Fibroblast of peridontal ligament (primary cell): ENCODE results near the gene HSH2D.
"Not testable (repeated sequence)": the region's sequence is repeated elsewhere in the genome, so short reads cannot be mapped to it uniquely, and the experiment has no call there.

Source experiments
- DNase-seq: peaks from one replicate; pipeline ENCODE4 v3.0.0-alpha.2; 2010; ENCODE audit errors: extremely low read depth

The HSH2D gene

DNA sequence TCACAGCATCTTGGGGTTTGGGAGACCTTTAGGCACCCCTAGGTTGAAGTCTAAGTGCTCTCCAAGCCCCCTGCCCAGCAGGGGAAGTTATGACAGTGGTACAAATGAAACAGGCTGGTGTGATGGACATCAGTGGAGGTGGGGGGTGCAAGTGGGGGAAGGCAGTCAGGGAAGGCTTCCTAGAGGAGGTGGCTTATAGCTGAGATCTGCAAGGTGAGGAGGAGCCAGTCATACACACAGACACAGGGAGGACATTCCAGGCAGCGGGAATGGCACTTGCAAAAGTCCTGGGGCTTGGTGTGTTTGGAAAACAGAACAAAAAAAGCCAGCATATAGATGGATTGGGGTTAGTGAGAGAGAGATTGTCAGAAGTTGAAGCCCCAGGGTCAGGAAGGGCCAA, 11.6 kb downstream of the HSH2D start:
- DNase-seq: no peak

DNA sequence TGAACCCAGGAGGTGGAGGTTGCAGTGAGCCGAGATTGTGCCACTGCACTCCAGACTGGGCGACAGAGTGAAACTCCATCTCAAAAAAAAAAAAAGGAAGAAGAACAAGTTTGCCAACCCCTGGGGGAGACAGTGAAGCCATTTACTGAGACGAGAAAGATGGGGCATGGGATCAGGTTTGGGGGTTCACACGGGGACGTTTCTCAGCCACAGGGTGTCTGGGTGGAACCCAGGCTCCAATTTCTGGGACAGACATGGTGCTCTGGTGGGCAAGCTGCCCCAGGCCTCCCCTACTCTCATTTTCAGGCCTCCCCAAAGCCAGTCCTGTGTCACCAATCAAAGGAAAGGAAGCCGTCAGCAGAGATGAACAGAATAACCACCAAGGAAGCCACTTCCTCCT, 13.4 kb downstream of the HSH2D start:
- no peak for DNase-seq

DNA sequence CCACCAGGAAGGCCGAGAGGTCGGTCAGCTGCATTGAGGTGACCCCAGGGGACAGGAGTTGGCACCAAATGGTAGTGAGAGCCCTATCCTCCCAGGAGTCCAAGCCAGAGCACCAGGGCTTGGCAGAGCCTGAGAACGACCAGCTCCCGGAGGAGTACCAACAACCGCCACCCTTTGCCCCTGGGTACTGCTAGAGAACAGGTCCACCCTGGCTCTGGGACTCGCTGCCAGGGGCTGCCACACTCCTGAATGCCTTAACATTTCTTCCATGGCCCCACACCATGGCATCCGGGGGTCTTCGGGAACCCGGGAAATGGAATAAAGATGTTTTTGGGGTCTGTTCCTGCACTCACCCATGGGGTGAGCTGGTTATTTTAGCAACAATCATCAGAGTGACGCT, 14.1 kb downstream of the HSH2D start:
- DNase-seq: no peak

DNA sequence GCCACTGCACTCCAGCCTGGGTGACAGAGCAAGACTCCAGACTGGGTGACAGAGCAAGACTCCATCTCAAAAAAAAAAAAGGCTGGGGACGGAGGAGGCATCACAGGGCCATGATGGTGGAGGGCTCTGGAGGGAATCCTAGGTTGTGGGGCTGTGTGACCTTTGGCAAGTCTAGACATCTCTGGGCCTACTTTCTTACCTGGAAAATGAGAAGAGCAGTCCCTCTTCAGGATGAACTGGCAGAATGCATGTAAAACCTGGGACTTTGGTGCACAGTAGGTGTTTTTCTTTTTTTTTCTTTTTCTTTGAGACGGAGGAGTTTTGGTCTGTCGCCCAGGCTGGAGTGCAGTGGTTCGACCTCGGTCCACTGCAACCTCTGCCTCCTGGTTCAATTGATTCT, 16.2 kb downstream of the HSH2D start:
- DNase-seq: no peak

DNA sequence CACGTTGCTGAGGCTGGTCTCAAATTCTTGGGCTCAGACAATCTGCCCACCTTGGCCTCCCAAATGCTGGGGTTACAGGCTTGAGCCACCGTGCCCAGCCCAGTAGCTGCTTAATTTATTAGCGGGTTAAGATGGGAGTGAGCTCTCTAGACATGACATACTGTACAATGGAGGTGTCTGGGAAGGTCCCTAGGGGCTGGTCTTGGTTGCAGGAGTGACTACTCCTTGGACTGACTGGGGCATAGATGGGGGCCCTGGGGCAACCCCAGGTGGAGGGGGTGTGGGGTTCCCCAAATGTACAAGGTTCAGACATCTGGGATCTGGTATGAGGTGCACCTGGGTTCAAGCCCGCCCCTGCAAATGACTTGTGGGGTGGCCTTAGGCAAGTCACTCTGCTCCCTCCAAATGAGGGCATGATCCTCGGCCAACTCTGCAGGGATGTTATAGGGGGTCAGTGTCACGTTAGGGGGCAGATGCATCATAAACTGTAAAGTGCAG, 17.0 kb downstream of the HSH2D start:
- no peak for DNase-seq

DNA sequence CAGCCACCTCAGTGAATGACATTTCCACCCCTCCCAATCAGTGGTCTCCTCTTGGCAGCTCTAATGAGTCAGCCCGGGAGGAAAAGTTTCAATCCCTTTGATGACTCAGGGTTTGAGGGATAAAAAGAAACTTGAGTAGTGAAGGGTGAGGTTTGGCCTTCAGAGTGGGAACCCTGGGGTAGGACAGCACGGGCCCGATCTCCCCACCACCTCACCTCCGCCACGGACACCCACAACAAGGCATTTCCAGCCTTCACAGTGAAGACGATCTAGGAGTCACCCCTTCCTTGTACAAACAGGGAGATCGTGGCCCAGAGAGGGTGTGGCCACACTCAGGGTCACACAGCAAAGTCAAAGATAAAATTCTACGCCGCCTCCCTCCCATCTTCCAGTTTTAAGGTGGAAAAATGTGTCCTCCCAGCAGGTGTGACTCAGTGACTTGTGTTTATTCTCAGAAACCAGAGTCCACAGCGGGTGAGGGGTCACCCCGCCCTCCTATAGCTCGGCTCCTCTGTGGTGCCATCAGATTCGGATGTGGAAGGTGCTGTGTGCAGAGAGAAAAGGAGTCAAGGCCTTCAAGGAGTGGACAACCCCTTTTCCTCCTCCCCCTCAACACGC, 17.6 kb downstream of the HSH2D start:
- peak; percentile 67 for DNase-seq

DNA sequence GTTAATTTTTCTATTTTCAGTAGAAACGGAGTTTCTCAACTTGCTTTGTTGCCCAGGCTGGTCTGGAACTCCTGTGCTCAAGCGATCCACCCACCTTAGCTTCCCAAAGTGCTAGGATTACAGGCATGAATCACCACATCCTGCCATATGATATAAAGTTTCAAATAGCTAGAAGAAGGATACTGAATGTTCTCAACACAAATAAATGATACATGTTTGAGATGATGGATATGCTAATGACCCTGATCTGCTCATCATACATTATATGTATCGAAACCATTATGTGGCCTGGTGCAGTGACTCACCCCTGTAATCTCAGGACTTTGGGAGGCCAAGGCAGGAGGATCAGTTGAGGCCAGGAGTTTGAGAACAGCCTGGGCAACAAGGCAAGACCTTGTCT, 18.4 kb downstream of the HSH2D start:
- DNase-seq: peak; percentile 60

DNA sequence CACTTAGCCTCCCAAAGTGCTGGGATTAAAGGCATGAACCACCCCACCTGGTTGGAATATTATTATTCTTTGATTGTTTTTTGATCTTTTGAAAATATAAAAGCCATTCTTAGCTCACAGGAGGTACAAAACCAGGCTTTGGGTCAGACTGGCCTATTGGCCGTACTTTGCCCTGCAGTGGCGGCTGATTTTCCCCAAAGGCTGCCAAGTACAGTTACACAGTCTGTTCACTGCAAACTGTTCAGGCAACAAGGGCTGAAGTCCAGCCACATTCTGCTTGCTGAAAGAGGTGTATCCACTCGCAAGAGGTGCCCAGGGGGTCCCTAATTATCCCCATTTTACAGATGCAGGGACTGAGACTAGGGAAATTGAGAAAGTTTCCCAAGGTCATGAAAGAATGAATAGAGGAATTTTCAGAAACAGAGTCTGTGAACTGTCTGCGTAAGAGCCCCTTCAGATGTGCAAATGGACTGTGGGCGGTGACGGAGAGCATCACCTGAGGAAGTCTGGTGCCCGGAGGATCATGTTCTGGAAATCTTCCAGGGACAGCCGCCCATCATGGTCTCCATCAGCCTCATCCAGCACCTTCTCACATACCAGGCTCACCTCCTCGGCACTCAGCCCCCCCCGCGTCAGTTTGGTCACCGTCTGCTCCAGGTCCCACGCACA, 20.9 kb downstream of the HSH2D start:
- no peak for DNase-seq

DNA sequence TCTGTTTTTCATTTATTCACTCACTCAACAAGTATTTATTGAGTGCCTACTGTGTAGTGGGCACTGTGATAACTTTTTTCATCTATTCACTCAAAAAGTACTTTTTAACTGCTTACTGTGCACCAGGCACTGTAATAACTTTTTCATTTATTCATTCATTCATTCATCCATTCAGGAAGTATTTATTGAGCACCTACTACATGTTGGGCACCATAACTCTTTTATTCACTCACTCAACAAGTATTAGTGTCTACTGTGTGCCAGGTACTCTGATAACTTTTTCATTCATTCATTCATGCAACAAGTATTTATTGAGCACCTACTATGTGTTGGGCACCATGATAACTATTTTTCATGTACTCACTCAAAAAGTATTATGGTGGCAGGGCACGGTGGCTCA, 22.9 kb downstream of the HSH2D start:
- DNase-seq: no peak

DNA sequence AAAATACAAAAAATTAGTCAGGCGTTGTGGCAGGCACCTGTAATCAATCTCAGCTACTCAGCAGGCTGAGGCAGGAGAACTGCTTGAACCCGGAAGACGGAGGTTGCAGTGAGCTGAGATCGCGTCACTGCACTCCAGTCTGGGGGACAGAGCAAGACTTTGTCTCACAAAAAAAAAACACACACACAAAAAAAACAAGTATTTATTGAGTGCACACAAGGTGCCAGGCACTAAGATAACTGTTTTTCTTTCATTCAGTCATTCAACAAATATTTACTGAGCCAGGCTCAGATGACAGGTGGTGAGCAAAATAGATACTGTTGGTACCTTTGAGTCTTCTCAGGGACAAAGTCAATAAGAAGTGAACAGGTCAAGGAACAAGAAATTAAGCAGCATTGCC, 23.6 kb downstream of the HSH2D start:
- DNase-seq: no peak

DNA sequence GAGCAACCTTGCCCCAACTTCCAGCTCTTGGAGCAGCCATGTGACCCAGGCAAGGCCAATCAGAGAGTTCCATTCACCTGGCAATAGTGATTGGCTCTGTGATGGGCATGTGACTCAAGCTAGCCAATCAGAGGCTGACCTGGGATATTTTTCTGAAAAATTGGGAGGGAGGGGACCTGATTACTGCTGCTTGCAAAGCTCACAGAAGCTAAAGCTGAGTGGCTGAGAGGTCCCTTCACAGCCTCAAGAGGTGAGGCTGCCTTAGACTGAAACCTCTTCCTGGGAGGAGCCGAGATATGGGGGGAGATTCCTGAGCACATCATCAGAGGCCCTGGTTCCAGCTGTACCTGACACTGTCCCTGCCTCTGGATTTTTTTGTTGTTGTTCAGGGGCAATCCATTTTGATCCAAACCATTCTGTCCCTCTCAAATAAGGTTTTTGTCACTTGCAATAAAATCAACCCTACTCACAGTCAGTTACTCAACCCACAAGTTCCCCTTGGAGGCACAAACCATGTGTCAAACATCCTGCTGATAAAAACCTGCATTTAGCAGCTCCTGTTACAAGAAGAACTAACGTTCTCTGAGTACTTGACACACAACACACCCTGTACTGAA, 25.1 kb downstream of the HSH2D start:
- no peak for DNase-seq

DNA sequence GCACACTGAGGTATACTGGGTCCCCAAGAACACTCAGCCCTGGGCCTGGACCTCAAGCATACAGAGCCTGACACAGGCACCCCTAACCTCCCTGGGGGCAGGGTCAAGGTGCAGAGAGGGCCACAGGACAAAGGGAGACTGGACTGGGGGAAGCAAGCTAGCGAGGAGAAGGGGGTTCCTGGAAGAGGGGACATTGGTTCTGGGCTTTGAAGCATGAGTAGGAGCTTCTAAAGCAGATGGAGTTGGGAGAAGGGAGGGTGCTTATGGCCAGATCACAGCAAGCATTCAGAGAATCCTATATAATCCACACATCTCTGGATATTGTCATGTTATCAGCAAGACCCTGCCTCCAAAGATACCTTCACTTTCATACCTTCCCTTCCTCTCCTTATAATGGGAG, 26.6 kb downstream of the HSH2D start:
- DNase-seq: no peak

DNA sequence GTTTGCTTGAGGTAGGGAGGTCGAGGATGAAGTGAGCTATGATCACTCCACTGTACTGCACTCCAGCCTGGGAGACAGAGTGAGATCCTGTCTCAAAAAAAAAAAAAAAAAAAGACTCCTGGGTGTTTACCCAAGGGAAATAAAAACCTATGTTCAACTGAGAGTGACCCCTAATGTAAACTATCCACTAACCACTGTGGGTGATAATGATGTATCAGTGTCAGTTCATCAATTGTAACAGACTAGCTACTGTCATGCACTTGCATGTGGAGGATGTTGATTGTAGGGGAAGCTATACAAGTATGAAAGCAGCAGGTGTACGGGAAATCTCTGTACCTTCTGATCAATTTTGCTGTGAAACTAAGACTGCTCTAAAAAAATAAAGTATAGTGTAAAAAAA, 32.5 kb downstream of the HSH2D start:
- no peak for DNase-seq

DNA sequence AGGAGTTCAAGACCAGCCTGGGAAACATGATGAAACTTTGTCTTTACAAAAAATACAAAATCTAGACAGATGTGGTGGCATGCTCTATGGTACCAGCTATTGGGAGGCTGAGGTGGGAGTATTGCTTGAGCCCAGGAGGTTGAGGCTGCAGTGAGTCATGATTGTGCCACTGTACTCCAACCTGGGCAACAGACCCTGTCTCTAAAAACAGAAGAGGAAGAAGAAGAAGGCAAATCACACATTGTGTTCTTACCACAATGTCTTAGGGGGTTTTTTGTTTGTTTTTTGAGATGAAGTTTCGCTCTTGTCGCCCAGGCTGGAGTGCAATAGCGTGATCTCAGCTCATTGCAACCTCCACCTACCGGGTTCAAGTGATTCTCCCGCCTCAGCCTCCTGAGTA, 35.4 kb downstream of the HSH2D start:
- not testable (repeated sequence) for DNase-seq

DNA sequence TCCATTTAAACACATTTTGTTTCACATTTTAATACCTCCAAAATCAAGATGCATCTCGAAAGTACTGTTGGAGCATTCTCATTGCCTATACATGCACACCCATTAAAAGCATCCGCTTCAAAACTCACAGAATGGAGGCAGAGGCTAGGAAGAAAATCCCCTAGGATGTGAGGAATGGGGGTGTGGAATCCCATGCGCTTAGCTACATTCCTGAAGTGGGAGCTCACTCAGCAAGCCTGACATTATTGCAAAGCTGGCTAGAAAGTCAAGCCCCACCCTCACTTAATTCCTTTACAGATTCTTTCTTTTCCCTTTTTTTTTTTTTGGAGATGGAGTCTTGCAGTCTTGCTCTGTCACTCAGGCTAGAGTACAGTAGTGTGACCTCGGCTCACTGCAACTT, 37.1 kb downstream of the HSH2D start:
- peak; percentile 92 for DNase-seq

DNA sequence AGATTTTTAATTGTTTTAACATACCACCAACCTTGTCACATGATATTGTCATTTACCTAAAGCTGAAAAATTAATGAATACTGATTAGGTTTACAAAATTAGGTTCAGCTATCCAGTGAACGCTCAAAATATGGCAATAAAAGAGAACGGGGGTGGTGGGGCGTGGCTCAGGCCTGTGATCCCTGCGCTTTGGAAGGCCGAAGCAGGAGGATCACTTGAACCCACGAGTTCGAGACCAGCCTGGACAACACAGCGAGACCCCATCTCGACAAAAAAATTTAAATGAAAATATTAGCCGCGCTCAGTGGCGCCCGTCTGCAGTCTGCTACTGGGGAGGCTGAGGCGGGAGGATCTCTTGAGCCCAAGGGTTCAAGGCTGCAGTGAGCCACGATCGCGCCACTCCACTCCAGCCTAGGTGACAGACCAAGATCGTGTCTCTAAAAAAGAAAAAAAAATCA, 41.2 kb downstream of the HSH2D start:
- DNase-seq: no peak

DNA sequence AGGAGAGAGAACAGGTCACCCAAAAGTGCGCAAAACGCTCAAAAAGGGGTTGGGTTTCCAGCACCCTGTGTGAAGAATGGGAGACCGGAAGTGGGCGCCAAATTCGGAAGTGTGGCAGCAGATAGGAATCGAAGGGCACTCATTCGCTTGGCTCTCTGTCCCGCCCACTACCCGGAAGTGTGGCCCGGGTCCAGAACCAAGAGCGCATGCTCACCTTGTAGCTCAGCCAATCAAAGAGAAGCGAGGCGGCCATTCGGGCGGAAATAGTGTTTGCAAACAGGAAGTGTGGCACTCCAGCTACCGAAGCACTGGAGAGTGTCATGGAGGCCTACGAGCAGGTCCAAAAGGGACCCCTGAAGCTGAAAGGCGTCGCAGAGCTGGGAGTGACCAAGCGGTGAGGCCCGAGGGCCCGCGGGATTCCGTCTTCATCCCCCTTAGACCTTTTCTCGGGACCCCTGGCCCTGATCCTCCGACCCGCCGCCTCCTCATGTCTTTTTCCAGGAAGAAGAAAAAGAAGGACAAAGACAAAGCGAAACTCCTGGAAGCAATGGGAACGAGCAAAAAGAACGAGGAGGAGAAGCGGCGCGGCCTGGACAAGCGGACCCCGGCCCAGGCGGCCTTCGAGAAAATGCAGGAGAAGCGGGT, 41.8 kb downstream of the HSH2D start, which contains the start of gene FAM32A:
Gene FAM32A (plus strand): TSS at position 288 of the 645 bp plus-strand sequence. CDS start 33 bp downstream, at position 321.
- peak; percentile 99 for DNase-seq

DNA sequence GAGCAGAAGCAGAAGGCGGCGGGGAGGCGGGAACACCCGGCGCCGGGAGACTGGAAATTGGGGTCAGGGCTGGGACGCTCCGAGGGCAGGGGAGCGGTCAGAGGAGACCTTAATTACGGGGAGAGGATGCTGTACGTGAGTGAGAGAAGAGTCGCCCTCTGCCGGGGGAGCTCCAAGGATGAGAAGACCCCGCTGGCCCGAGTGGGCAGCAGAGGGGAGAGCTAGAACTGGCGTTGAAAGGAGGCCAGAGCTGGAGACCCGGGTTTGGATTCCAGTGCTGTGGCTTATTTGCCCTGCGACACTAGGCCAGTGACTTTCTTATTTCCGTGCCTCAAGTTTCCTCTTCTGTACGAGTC, 42.3 kb downstream of the HSH2D start:
- DNase-seq: peak; percentile 52

DNA sequence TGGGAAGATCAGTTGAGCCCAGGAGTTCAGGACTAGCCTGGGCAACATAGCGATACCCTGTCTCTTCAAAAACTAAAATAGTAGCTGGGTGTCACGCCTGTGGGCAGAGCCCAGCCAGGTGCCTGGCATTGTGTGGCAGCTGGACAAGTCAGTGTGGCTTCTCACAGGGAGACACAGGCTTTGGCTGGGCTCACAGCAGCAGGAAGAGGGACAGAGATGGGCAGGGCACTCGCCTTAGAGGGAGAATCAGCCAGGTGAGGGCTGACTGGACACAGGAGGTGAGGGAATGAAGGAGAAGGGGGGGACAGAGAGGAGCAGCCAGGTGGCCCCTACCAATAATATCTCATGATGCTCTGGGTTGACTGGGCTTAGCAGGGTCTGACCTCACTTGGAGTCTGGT, 45.0 kb downstream of the HSH2D start:
- no peak for DNase-seq

DNA sequence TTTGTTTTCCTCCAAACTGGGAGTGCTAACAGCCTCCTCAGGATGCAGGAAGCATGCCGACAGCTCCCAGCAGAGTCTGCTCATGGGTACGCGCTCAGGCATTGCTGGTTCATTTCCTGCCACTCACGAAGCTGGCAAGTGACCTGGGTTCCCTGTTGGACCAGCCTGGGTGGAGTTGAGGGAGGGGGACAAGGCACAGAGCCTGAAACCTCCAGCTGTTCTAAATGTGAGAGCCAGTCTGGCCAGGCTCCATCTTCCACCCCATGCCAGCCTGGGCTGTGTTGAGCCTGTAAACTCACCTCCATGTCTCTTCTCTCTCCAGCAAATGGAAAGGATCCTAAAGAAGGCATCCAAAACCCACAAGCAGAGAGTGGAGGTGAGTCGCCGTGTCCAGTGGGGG, 46.7 kb downstream of the HSH2D start:
- DNase-seq: no peak

DNA sequence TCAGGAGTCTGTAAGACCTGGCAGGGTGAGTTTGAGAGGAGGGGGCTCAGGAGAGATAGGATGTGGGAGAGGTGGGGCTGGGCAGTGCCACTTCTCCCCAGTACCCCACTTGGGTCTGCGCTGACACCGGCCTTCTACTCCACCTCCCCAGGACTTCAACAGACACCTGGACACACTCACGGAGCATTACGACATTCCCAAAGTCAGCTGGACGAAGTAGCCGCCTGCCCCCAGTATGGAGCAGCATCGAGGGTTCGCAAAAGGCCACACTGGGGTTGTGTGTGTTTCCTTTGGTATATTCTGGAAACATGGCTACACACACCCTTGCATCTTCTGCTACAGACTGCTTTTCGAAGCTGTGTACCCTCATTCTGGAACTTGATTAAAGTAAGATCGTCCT, 47.3 kb downstream of the HSH2D start:
- DNase-seq: no peak

DNA sequence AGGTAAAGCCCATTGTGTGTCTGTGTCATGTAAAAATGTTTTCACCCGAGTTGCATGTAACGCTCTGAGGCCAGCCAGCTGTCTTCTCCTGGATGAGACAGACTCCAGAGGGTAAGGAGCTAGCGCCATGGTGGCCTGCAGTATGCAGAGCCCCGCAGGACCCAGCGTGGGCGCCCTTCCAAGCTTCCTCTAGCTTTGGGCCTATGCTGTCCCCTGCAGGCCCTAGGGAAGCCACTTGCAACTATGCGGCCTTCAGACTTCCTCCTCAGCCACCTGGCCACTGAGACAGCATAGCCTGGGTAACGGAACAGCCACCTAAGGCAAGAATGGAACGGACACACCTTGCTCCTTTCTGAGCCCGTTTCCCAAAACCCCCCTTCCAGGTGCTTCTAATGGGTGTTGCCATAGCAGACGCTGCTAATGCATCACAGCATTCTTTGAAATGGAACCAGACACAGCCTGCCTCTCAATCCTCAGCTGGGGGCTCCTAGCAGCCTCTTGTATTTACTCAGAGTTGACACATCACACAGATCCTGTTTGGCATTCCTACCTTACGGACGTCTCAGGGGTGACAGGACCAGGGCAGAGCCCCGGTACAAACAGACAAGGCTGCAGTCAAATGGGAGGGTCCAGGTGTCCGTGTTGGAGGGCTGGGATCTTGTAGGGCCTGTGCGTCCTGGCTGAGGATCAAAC, 47.9 kb downstream of the HSH2D start:
- no peak for DNase-seq
